Suprapubic skin (tissue), 4 donors: ENCODE measurements around the gene LRMDA. TPM values are rescaled to one million over a fixed set of nuclear protein-coding genes. Genes with fewer than 3 reads are reported as not detected.

ENCODE experiments used
- DNase-seq, 2 donors: peaks; one replicate each; pipeline ENCODE4 v3.0.0-alpha.2; 2019; ENCODE audit warnings: low spot score in 2 of 2
- H3K27ac ChIP-seq: fragments of 200-600 bp; sonication (generic); one replicate; pipeline ENCODE4 v1.5.1; 2019
- H3K27me3 ChIP-seq: fragments of 200-600 bp; sonication (generic); one replicate; pipeline ENCODE4 v1.5.1; 2019
- H3K36me3 ChIP-seq: fragments of 200-600 bp; sonication (generic); one replicate; pipeline ENCODE4 v1.5.1; 2019
- H3K4me1 ChIP-seq: fragments of 200-600 bp; sonication (generic); one replicate; pipeline ENCODE4 v1.5.1; 2019
- H3K4me3 ChIP-seq: fragments of 200-600 bp; sonication (generic); one replicate; pipeline ENCODE4 v1.5.1; 2019; ENCODE audit warnings: mild to moderate bottlenecking
- H3K9me3 ChIP-seq: fragments of 200-600 bp; sonication (generic); one replicate; pipeline ENCODE4 v1.5.1; 2019
- CTCF ChIP-seq, 2 donors: fragments of 200-600 bp in 1 of 2; fragments of 450-650 bp in 1 of 2; sonication (generic) in 1 of 2; IDR thresholded peaks; one replicate each; pipeline ENCODE4 v1.5.1; 2016 to 2019; ENCODE audit warnings: antibody characterized with exemption in 2 of 2, mild to moderate bottlenecking in 1 of 2, moderate library complexity in 1 of 2
- EP300 ChIP-seq: sonication (generic); formaldehyde crosslinking; IDR thresholded peaks from one replicate; pipeline ENCODE4 v1.6.1; 2017; ENCODE audit warnings: antibody characterized with exemption
- POLR2A ChIP-seq, 2 donors: fragments of 450-650 bp; IDR thresholded peaks; one replicate each; pipeline ENCODE4 v1.6.1; 2017; ENCODE audit warnings: antibody characterized with exemption in 2 of 2, mild to moderate bottlenecking in 2 of 2, moderate library complexity in 2 of 2
- POLR2AphosphoS5 ChIP-seq, 3 donors: sonication (generic); formaldehyde crosslinking; IDR thresholded peaks; one replicate each; pipeline ENCODE4 v1.6.1; 2017; ENCODE audit warnings: antibody characterized with exemption in 3 of 3
- WGBS: methylation state at CpG from one replicate; pipeline ENCODE4 v1.1.5; 2018; 5-methylcytosine and 5-hydroxymethylcytosine counted together
- total RNA-seq, 4 donors: library from RNA; depleted of rRNA; stranded (reverse); fragments of >200 nt; gene quantifications; one replicate each; pipeline ENCODE4 v1.1.0, GENCODE V29; 2016

LRMDA gene
- total RNA-seq, 4 donors from 2014 or later = 0.10 to 2.9 (median 1.9) TPM; not detected in 1

- Histone ChIP-seq H3K4me3 (no peak overlapping the region), H3K4me1 (no peaks in the 10 kb centered on the region), H3K9me3 (peaks cover 12% of the 10 kb centered on the region), H3K36me3 (no peaks in the 10 kb centered on the region), H3K27ac (no peak overlapping the region), H3K27me3 (no peaks in the 10 kb centered on the region)
- TF ChIP-seq POLR2AphosphoS5 (IDR thresholded peaks at IDR 0.05) (no peak), POLR2A (IDR thresholded peaks at IDR 0.05) (no peak), CTCF (IDR thresholded peaks at IDR 0.05) (no peak), EP300 (no peak)
- DNase-seq = no peak
- 94% methylated on average over 2 of the region's 2 CpGs for WGBS
Observed at GRCh38 chr10:75443362-75443761, 11.9 kb downstream of the LRMDA start.

- Histone ChIP-seq H3K27ac (no peak overlapping the region), H3K4me3 (no peak overlapping the region), H3K27me3 (no peaks in the 10 kb centered on the region), H3K9me3 (peaks cover 12% of the 10 kb centered on the region), H3K36me3 (no peaks in the 10 kb centered on the region), H3K4me1 (no peaks in the 10 kb centered on the region)
- no peak for DNase-seq
- no peak for TF ChIP-seq POLR2A (IDR thresholded peaks at IDR 0.05)
- 90% methylated on average over 3 of the region's 3 CpGs for WGBS
Observed at GRCh38 chr10:75444781-75445386, 13.5 kb downstream of the LRMDA start.

GRCh38 chr10:75446508-75446907, 15.1 kb downstream of the LRMDA start:
- H3K27me3 ChIP-seq = no peaks in the 10 kb centered on the region
- no peaks in the 10 kb centered on the region for H3K4me1 ChIP-seq
- no peak overlapping the region for H3K4me3 ChIP-seq
- H3K36me3 ChIP-seq = no peaks in the 10 kb centered on the region
- peaks cover 12% of the 10 kb centered on the region for H3K9me3 ChIP-seq
- H3K27ac ChIP-seq = no peak overlapping the region
- TF ChIP-seq POLR2AphosphoS5 (IDR thresholded peaks at IDR 0.05) (no peak), CTCF (IDR thresholded peaks at IDR 0.05) (no peak), EP300 (no peak), POLR2A (IDR thresholded peaks at IDR 0.05) (no peak)
- DNase-seq = no peak
- WGBS = 88% methylated on average over 1 of the region's 1 CpG

GRCh38 chr10:75448166-75448565, 16.7 kb downstream of the LRMDA start:
- Histone ChIP-seq H3K4me1 (no peaks in the 10 kb centered on the region), H3K36me3 (no peaks in the 10 kb centered on the region), H3K27me3 (no peaks in the 10 kb centered on the region), H3K4me3 (no peak overlapping the region), H3K9me3 (peaks cover 12% of the 10 kb centered on the region), H3K27ac (no peak overlapping the region)
- no peak for DNase-seq
- TF ChIP-seq POLR2AphosphoS5 (IDR thresholded peaks at IDR 0.05) (no peak), CTCF (IDR thresholded peaks at IDR 0.05) (no peak), EP300 (no peak), POLR2A (IDR thresholded peaks at IDR 0.05) (no peak)
- WGBS = 82% methylated on average over 2 of the region's 2 CpGs

GRCh38 chr10:75449382-75450074, 18.1 kb downstream of the LRMDA start:
- H3K27me3 ChIP-seq = no peaks in the 10 kb centered on the region
- H3K9me3 ChIP-seq = peaks cover 4% of the 10 kb centered on the region
- H3K4me1 ChIP-seq = no peaks in the 10 kb centered on the region
- no peaks in the 10 kb centered on the region for H3K36me3 ChIP-seq
- WGBS = 78% methylated on average over 7 of the region's 7 CpGs
- DNase-seq = no peak
- TF ChIP-seq EP300 (no peak), POLR2A (IDR thresholded peaks at IDR 0.05) (no peak), CTCF (IDR thresholded peaks at IDR 0.05) (no peak), POLR2AphosphoS5 (IDR thresholded peaks at IDR 0.05) (no peak)
- no peak overlapping the region for H3K4me3 ChIP-seq
- H3K27ac ChIP-seq = no peak overlapping the region
